Iris pigment epithelial cell (primary cell): Measurements from ENCODE around the gene GPR37L1.
A peak's percentile ranks its signal among the peaks of the same experiment; 100 is the strongest.

Experiments used
- DNase-seq: peaks from one replicate; pipeline ENCODE4 v3.0.0-alpha.2; 2011; ENCODE audit warnings: low read depth

GPR37L1 gene

GRCh38 chr1:202122639-202123335 lies at the start of gene GPR37L1:
GPR37L1 (plus strand) TSS chr1:202122917; CDS start chr1:202122964, 47 bp downstream.
- peak; percentile 41 for DNase-seq

GRCh38 chr1:202073206-202073605 lies 49.5 kb upstream of the GPR37L1 start:
- DNase-seq, result no peak

- no peak for DNase-seq
These were observed 47.7 kb upstream of the GPR37L1 start for GRCh38 chr1:202074985-202075384.

- DNase-seq, result no peak
These were observed 47.3 kb upstream of the GPR37L1 start for GRCh38 chr1:202075389-202075788.

GRCh38 chr1:202076050-202076511 lies 46.6 kb upstream of the GPR37L1 start:
- no peak for DNase-seq

- no peak for DNase-seq
These were observed 44.5 kb upstream of the GPR37L1 start for GRCh38 chr1:202078241-202078640.

GRCh38 chr1:202081992-202082391 lies 40.7 kb upstream of the GPR37L1 start:
- no peak for DNase-seq

GRCh38 chr1:202084791-202085681 lies 37.7 kb upstream of the GPR37L1 start:
- DNase-seq, result no peak

GRCh38 chr1:202085682-202086373 lies 36.9 kb upstream of the GPR37L1 start:
- no peak for DNase-seq

GRCh38 chr1:202086579-202087350 lies 36.0 kb upstream of the GPR37L1 start:
- no peak for DNase-seq

- no peak for DNase-seq
These were observed 34.5 kb upstream of the GPR37L1 start for GRCh38 chr1:202088206-202088605.

GRCh38 chr1:202090994-202091393 lies 31.7 kb upstream of the GPR37L1 start:
- no peak for DNase-seq

- DNase-seq, result no peak
These were observed 28.9 kb upstream of the GPR37L1 start for GRCh38 chr1:202093858-202094257.

- DNase-seq, result no peak
These were observed 21.5 kb upstream of the GPR37L1 start for GRCh38 chr1:202101184-202101583.

GRCh38 chr1:202104073-202104472 lies 18.6 kb upstream of the GPR37L1 start:
- DNase-seq, result no peak

- DNase-seq, result peak; percentile 64
These were observed 17.0 kb upstream of the GPR37L1 start for GRCh38 chr1:202105571-202106339.

- no peak for DNase-seq
These were observed 16.1 kb upstream of the GPR37L1 start for GRCh38 chr1:202106340-202107254.

- no peak for DNase-seq
These were observed 15.4 kb upstream of the GPR37L1 start for GRCh38 chr1:202107321-202107761.

GRCh38 chr1:202107801-202108731 lies 14.7 kb upstream of the GPR37L1 start:
- no peak for DNase-seq
